GM19463 (cell line): ENCODE data around the gene TMCO5A.

Experiments used
- ATAC-seq: cut with Tn5 transposase; IDR thresholded peaks from one replicate; pipeline ENCODE4 v1.9.1; 2021; ENCODE audit warnings: mild to moderate bottlenecking, moderate library complexity; ENCODE audit not compliant: unreplicated experiment

The TMCO5A gene

GRCh38 chr15:37967788-37968187, 33.3 kb downstream of the TMCO5A start:
- ATAC-seq: no peak

- ATAC-seq: no peak
Measured at GRCh38 chr15:37973856-37974255, 39.4 kb downstream of the TMCO5A start.

DNA sequence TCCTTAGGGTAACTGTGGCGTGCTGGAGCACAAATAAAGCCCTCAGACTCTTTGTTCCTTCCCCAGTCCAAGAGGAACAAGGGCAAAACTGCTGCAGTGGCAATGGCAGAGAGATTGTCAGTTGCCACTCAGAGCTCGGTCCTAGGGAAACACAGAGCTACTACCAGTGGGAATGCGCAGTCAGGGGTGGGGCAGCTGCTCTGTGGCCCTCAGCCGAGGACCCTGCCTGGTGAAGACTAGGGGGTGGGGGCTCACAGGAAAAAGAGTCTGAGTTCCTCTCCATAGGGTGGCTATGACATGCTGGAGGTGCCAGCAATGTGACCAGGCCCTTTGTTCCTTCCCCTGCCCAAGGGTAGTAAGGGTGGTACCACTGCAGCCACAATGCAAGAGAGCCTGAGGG, 43.8 kb downstream of the TMCO5A start:
- ATAC-seq: no peak

DNA sequence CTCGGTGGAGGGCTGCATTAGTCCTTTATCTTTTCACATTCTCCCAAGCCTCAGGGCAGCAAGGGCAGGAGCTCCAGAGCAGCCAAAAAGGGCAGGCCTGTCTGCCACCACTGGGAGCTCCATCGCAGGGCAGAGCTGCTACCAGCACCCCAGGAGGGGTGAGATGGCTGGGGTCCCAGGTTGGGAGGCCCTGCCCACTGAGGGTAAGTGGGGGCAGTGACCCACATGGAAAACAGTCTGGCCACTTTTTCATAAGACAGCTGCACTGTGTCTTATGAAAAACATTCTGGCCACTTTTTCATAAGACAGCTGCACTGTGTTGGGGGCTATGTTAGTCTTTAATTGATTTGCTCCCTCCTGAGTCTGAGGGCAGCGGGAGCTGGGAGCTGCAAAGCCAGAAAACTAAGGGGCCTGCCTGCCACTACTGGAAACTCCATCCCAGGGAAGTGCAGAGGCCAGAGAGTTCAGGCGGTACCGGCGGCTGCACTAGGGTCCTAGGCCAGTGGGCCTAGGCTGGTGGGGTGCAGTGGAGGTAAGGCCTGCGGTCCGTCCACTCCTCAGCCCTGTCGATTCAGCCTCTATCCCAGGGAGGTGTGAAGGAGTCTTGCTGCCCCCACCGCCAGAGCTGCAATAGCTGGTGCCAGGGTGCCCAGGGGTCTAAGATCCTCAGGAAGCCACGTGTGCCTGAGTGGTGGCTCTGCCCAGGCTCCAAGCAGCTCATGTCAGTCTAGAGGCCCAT, 45.4 kb downstream of the TMCO5A start:
- no peak for ATAC-seq

DNA sequence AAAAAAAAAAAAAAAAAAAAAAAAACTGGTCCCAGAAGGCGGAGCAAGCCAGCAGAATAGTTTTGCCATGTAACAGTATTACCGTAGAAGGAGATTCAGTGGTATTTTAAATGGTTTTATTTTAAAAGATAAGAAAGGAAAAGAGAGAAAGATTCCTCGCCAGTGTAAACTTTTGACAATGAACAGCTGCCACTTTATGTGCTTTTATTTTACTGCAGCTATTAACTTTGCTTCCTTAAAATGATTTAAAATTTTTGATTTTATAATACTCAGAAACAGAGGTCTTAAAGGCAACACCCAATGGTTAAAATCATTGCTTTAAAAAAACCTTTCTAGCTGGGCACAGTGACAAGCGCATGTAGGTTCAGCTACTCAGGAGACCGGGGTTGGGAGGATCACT, 46.8 kb downstream of the TMCO5A start:
- no peak for ATAC-seq

- no peak for ATAC-seq
Measured at GRCh38 chr15:37981775-37982174, 47.3 kb downstream of the TMCO5A start.

GRCh38 chr15:37984368-37984767, 49.9 kb downstream of the TMCO5A start:
- ATAC-seq: no peak

DNA sequence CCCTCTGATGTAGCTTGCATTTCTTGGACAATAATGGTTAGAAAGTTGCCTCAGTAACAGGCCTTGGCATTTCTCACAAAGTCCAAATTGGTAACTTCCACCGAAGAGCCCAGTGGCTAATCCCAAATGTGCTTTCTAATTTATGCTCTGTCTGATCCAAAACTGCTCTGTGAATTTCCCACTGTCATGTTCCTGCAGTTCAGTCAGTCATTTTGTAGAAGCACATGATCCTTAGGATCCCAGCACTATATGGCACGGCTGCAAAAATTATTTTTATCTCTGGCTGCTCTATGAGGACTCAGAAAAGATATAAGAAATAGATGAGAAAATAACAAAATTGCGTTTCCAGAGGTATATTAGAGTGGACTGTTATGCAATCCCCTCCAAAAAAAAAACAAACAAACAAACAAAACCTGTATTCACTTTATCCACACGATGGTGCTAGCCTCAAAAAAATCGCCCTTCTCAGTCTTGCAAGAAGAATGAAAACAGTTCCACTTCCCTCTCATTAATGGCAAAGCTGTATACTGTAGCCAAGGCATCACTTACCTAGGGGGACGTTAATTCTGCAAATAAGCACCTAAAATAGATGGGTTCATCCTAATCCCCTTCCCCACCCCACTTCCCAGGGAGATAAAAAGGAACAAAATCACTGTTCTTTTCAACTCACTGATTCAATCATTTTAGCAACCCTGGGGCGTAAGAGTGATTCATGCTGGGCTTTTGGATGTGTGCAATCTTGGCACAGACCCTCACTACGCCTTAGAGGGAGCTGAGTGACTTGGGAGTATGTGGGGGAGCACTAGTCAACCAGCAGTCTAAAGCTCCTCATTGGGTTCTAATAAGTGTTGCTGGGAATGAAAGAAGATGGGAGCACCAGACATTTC, 61.3 kb downstream of the TMCO5A start:
- no peak for ATAC-seq
